Retinal pigment epithelial cell (primary cell): ENCODE measurements around the gene CLIC3.

Experiments
- DNase-seq: peaks from one replicate; pipeline ENCODE4 v3.0.0-alpha.2; 2010; ENCODE audit warnings: low read depth
- H3K4me3 ChIP-seq: 2 replicates; pipeline ENCODE4 v1.5.1; 2011; ENCODE audit warnings: mild to moderate bottlenecking, low read length, control low read depth, moderate library complexity
- TF ChIP-seq, protein P1 (sequence below): conservative IDR thresholded peaks from 2 replicates; pipeline ENCODE4 v1.5.1; 2011; ENCODE audit warnings: low read depth, low read length, control low read depth, inconsistent platforms

Gene CLIC3

GRCh38 chr9:137015976-137016375, 19.6 kb upstream of the CLIC3 start:
- TF ChIP-seq, protein P1, sequence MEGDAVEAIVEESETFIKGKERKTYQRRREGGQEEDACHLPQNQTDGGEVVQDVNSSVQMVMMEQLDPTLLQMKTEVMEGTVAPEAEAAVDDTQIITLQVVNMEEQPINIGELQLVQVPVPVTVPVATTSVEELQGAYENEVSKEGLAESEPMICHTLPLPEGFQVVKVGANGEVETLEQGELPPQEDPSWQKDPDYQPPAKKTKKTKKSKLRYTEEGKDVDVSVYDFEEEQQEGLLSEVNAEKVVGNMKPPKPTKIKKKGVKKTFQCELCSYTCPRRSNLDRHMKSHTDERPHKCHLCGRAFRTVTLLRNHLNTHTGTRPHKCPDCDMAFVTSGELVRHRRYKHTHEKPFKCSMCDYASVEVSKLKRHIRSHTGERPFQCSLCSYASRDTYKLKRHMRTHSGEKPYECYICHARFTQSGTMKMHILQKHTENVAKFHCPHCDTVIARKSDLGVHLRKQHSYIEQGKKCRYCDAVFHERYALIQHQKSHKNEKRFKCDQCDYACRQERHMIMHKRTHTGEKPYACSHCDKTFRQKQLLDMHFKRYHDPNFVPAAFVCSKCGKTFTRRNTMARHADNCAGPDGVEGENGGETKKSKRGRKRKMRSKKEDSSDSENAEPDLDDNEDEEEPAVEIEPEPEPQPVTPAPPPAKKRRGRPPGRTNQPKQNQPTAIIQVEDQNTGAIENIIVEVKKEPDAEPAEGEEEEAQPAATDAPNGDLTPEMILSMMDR = no peak
- DNase-seq = no peak
- no peak overlapping the region for H3K4me3 ChIP-seq

DNA sequence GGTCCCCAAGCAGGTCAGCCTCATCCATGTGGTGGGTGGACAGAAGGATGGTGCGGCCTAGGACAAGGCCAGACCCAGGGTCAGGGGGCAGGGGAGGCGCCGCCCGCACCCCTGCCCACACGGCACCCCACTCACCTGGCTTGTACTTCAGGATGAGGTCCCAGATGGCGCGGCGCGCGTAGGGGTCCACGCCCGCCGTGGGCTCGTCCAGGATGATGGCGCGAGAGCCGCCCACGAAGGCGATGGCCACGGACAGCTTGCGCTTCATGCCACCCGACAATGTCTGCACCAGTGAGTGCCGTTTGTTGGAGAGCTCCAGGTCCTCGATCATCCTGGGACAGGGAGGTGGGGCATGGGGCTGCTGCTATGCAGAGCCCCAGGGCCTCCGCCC, 19.2 kb upstream of the CLIC3 start:
- TF ChIP-seq, protein P1 = no peak
- no peak overlapping the region for H3K4me3 ChIP-seq
- DNase-seq = no peak

GRCh38 chr9:137014776-137015539, 18.6 kb upstream of the CLIC3 start:
- no peak overlapping the region for H3K4me3 ChIP-seq
- no peak for DNase-seq
- TF ChIP-seq, protein P1 = no peak

DNA sequence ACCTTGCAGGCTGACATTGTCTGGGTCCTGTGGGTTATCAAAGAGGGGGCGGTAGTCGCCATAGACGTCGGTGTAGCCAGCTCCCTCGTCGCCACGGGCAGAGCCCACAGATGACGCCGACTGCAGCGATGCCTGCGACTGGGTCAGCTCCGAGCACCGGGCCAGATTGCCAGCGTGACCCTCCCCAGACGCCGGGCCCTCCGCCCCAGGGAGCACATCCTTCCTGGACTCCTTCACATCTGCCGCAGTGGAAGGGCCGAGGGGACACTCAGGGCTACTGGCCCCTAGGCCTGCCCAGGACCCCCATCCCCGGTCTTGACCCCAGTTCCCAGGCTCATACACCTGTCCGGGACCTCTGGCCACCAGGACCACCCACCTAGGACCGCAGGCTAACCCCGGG, 17.8 kb upstream of the CLIC3 start:
- DNase-seq = no peak
- H3K4me3 ChIP-seq = no peak overlapping the region
- TF ChIP-seq, protein P1 = no peak

GRCh38 chr9:137013571-137013940, 17.2 kb upstream of the CLIC3 start:
- H3K4me3 ChIP-seq = no peak overlapping the region
- DNase-seq = no peak
- TF ChIP-seq, protein P1 = no peak

DNA sequence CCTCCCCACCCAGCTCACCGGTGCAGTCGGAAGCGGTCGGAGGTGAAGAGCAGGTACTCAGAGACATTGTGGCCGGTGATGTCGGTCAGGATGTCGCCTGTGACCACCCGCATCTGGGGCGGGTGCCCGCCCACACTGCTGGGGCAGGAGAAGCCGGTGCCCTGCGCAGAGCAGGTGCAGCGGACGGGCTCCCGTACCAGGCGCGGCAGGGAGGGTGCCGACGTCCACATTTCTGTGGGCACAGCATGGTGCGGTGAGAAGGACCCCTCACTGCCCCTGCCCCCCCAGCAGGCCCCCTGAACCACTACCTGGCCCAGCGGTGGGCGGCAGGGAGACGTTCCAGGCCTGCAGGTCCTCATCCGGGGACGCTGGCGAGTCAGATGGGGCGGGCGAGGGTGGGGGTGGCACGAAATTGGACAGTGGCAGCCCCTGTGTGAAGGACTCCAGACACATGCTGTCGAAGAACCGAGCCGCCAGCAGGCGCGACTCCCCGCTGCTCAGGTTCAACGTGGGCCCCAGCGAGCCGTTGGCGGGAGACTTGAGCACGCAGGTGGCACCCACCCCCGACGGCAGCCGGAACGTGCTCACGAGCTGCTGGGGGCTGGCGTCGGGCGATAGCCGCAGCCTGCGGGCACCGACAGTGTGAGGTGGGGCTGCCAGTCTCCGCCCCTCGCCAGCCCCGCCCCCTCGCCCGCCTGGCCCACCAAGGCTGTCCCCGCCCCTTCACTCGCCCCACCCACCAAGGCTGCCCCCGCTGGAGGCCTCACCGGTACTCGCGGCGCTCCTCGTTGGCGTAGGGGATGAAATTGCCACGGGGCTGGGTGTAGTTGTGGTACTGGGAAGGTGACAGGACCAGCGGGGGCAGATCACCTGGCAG, 16.6 kb upstream of the CLIC3 start:
- DNase-seq = no peak
- TF ChIP-seq, protein P1 = no peak
- no peak overlapping the region for H3K4me3 ChIP-seq
